K562 (cell line): Measurements from ENCODE around the gene ABCB9. TPM values are rescaled to one million over a fixed set of nuclear protein-coding genes. Genes with fewer than 3 reads are reported as not detected.

Experiments
- ATAC-seq: fragments of 200-7000 bp; cut with Tn5 transposase; 3 replicates; pipeline ENCODE4 v1.9.1; 2020; ENCODE audit warnings: moderate library complexity
- BruUV-seq: library from RNA; stranded (reverse); fragments of 400-500 nt; replicated peaks from 2 replicates; lab custom pipeline; 2021; lab: Mats Ljungman, UMichigan
- CTCF ChIA-PET: fragments of 300-600 bp; formaldehyde crosslinking; extraction: SDS; loops from one replicate; lab custom pipeline; 2021; ENCODE audit warnings: low intra/inter-chr PET ratio; lab: Yijun Ruan, JAX
- POLR2A ChIA-PET: fragments of 300-600, 350-650 bp; sonication (Branson Sonifier 250); formaldehyde crosslinking; extraction: SDS; loops from one replicate; lab custom pipeline; 2021; ENCODE audit warnings: antibody characterized with exemption, inconsistent platforms; lab: Yijun Ruan, JAX
- DNase-seq, 4 experiments: peaks; one replicate each; pipeline versions ENCODE4 v3.0.0 to v3.0.0-alpha.2; 2011 to 2018; ENCODE audit warnings: low spot score in 3 of 4, mixed read lengths in 3 of 4; ENCODE audit errors: extremely low read depth in 1 of 4
- FAIRE-seq: peaks from 2 replicates; lab custom pipeline; 2011; peaks lifted over from hg19 to GRCh38; lab: Jason Lieb, UNC
- H2AFZ ChIP-seq: 2 replicates; pipeline ENCODE4 v1.6.0; 2011; ENCODE audit warnings: low read depth, low read length, control low read depth, inconsistent platforms
- H3K27ac ChIP-seq: fragments of 200-600 bp; 3 replicates; pipeline ENCODE4 v1.8.0; 2011; ENCODE audit warnings: low read depth, mild to moderate bottlenecking, control low read depth, inconsistent platforms, low read length, moderate library complexity, mixed read lengths; ENCODE audit errors: extremely low read depth
- H3K27me3 ChIP-seq, 2 experiments: fragments of 300-600 bp in 1 of 2; 2 replicates in 1 of 2; 3 replicates in 1 of 2; pipeline versions ENCODE4 v1.6.0 to v1.8.0; 2011; ENCODE audit warnings: inconsistent platforms in 2 of 2, low read length in 2 of 2, mild to moderate bottlenecking in 1 of 2, mixed read lengths in 1 of 2, moderate library complexity in 1 of 2; ENCODE audit not compliant: control insufficient read depth in 2 of 2, insufficient read depth in 2 of 2
- H3K36me3 ChIP-seq: fragments of 300-600 bp; 3 replicates; pipeline ENCODE4 v1.8.0; 2011; ENCODE audit warnings: mild to moderate bottlenecking, low read length, inconsistent platforms; ENCODE audit not compliant: control insufficient read depth, insufficient read depth
- H3K4me1 ChIP-seq, 2 experiments: fragments of 200-600 bp in 1 of 2; replicated peaks in 1 of 2; 2 replicates in 1 of 2; 3 replicates in 1 of 2; pipeline versions ENCODE4 v1.5.1 to v1.8.0; 2011; ENCODE audit warnings: inconsistent platforms in 2 of 2, low read length in 2 of 2, mild to moderate bottlenecking in 1 of 2, mixed read lengths in 1 of 2, moderate library complexity in 1 of 2; ENCODE audit not compliant: control insufficient read depth in 2 of 2, insufficient read depth in 2 of 2
- H3K4me2 ChIP-seq: 2 replicates; pipeline ENCODE4 v1.6.1; 2011; ENCODE audit warnings: low read length, control low read depth, inconsistent platforms, mixed read lengths; ENCODE audit not compliant: insufficient read depth
- H3K4me3 ChIP-seq: fragments of 200-600 bp; sonication (generic), shearing (Covaris generic); 2 replicates; pipeline ENCODE4 v1.5.1; 2016; ENCODE audit warnings: control low read depth, inconsistent platforms
- H3K79me2 ChIP-seq: fragments of 200-600 bp; 3 replicates; pipeline ENCODE4 v1.8.0; 2011; ENCODE audit warnings: low read length, inconsistent platforms; ENCODE audit not compliant: control insufficient read depth, insufficient read depth
- H3K9ac ChIP-seq, 2 experiments: 2 replicates each; pipeline versions ENCODE4 v1.6.0 to v1.6.1; 2011; ENCODE audit warnings: low read depth in 2 of 2, low read length in 2 of 2, control low read depth in 1 of 2, inconsistent platforms in 1 of 2, mild to moderate bottlenecking in 1 of 2, mixed read lengths in 1 of 2; ENCODE audit not compliant: insufficient read depth in 1 of 2
- H3K9me1 ChIP-seq: one replicate; pipeline ENCODE4 v1.6.0; 2011; ENCODE audit warnings: inconsistent platforms, mild to moderate bottlenecking, low read length, moderate library complexity; ENCODE audit not compliant: control insufficient read depth, insufficient read depth
- H3K9me3 ChIP-seq: replicated peaks from 2 replicates; pipeline ENCODE4 v1.5.1; 2011; ENCODE audit warnings: low read depth, low read length, inconsistent platforms; ENCODE audit not compliant: control insufficient read depth, insufficient read depth
- H4K20me1 ChIP-seq: replicated peaks from 2 replicates; pipeline ENCODE4 v1.6.1; 2011; ENCODE audit warnings: low read length, inconsistent platforms, mixed read lengths; ENCODE audit not compliant: control insufficient read depth, insufficient read depth
- ADNP ChIP-seq: fragments of 200-800 bp; sonication (Bioruptor generic); IDR thresholded peaks from 2 replicates; pipeline ENCODE4 v1.6.1; 2016; ENCODE audit warnings: missing genetic modification characterization, missing compliant biosample characterization
- BCOR ChIP-seq: fragments of 450-650 bp; IDR thresholded peaks from 2 replicates; pipeline ENCODE4 v1.6.1; 2016
- FOXK2 ChIP-seq, 2 experiments: fragments of 450-650 bp; IDR thresholded peaks in 1 of 2; conservative IDR thresholded peaks in 1 of 2; 2 replicates each; pipeline ENCODE4 v1.6.1; 2016; ENCODE audit warnings: low read depth in 2 of 2, mild to moderate bottlenecking in 1 of 2
- HDGF ChIP-seq: fragments of 450-650 bp; IDR thresholded peaks from 2 replicates; pipeline ENCODE4 v1.6.1; 2016
- HOXB6 ChIP-seq: fragments of 250-450 bp; sonication (Bioruptor Pico); IDR thresholded peaks from 2 replicates; pipeline ENCODE4 v1.5.1; 2022; ENCODE audit warnings: mild to moderate bottlenecking, borderline replicate concordance
- HSF4 ChIP-seq: fragments of 250-450 bp; sonication (Bioruptor Pico); IDR thresholded peaks from 2 replicates; pipeline ENCODE4 v2.1.2; 2022; ENCODE audit warnings: mild to moderate bottlenecking, moderate library complexity, borderline replicate concordance
- RBM25 ChIP-seq: fragments of 200-400 bp; formaldehyde crosslinking; IDR thresholded peaks from 2 replicates; pipeline ENCODE4 v1.6.1; 2018; ENCODE audit warnings: low read length, low read depth, moderate library complexity; ENCODE audit not compliant: severe bottlenecking
- SMARCA5 ChIP-seq: fragments of 450-650 bp; IDR thresholded peaks from 2 replicates; pipeline ENCODE4 v1.6.1; 2016
- WGBS: fragments of 100-300 bp; shearing (Covaris generic); methylation state at CpG from one replicate; pipeline ENCODE4 v1.1.6; 2016; ENCODE audit warnings: low coverage, mixed read lengths; ENCODE audit not compliant: insufficient coverage; ENCODE audit errors: missing lambda C conversion rate; 5-methylcytosine and 5-hydroxymethylcytosine counted together
- in situ Hi-C: fragments of 300-500 bp; cut with MboI; formaldehyde crosslinking; loops from 4 replicates; pipeline ENCODE4 v1.15.0; 2018; ENCODE audit warnings: inconsistent platforms, mixed read lengths
- intact Hi-C: fragments of 100-400 bp; cut with micrococcal nuclease; formaldehyde crosslinking; loops from 2 replicates; pipeline ENCODE4 v1.14.2; 2022
- polyA plus RNA-seq, 8 experiments: library from polyadenylated mRNA; depleted of rRNA in 4 of 8; stranded (reverse) in 5 of 8; unstranded in 3 of 8; fragments of >200 nt; fragmentation: Nextera tagmentation in 2 of 8; fragmentation: Illumina TruSeq in 1 of 8; extraction: Ambion mirVana in 2 of 8; extraction: Trizol in 1 of 8; gene quantifications; 2 replicates each; pipeline versions ENCODE4 v1.2.1 to v1.2.3, GENCODE V29; 2011 to 2014; ENCODE audit warnings: inconsistent platforms in 1 of 8, missing spikeins in 1 of 8
- total RNA-seq, 7 experiments: library from RNA; depleted of rRNA in 6 of 7; stranded (reverse); fragments of >200 nt in 6 of 7; fragmentation: Illumina TruSeq in 2 of 7; extraction: Trizol in 2 of 7; gene quantifications; 2 replicates each; pipeline versions ENCODE4 v1.2.1 to v1.2.3, GENCODE V29; 2011 to 2021; ENCODE audit warnings: low replicate concordance in 1 of 7

Gene ABCB9
- total and polyA plus RNA-seq, 9 of the 15 experiments (the other 6 are each of a cell fraction or from before 2014, with no cell fraction given), result 0.20 to 12.6 (median 6.2) TPM

- ATAC-seq (no peak), DNase-seq (no peak), FAIRE-seq (no peak)
- ChIA-PET CTCF (no interaction called here), POLR2A (no interaction called here)
- Histone ChIP-seq H3K9me1 (no peaks in the 10 kb centered on the region), H4K20me1 (peaks cover 10% of the 10 kb centered on the region; the same call in 1 of the 2 replicates), H3K79me2 (peaks cover 43% of the 10 kb centered on the region), H3K36me3 (peaks cover 14% of the 10 kb centered on the region; the same call in 2 of the 3 replicates), H3K9ac (no peak overlapping the region), H3K27ac (peak overlapping the region; percentile 92; the same call in 1 of the 3 replicates), H3K4me3 (no peak overlapping the region), H3K27me3 (no peaks in the 10 kb centered on the region), H3K4me1 (peaks cover 20 to 38% of the 10 kb centered on the region in 2 experiments), H3K4me2 (no peak overlapping the region), H2AFZ (peak overlapping the region; percentile 75), H3K9me3 (no peaks in the 10 kb centered on the region)
- in situ Hi-C loops (no loop called here), intact Hi-C loops (no loop called here)
- TF ChIP-seq HOXB6 (CRISPR knock-in tag) (no peak), HSF4 (CRISPR knock-in tag) (no peak), ADNP (peak; percentile 49), FOXK2 (conservative IDR thresholded peaks at IDR 0.05 in 1 of 2, IDR thresholded peaks at IDR 0.05 in 1 of 2; ENCODE audit: low read depth in 2 of 2) (0 out of 4 replicates have a peak, but pooled peaks of 1 of the 2 experiments have one; percentile 0), BCOR (peak; percentile 78), SMARCA5 (0 out of 2 replicates have a peak, but pooled peaks have one; percentile 45), HDGF (0 out of 2 replicates have a peak, but pooled peaks have one; percentile 46), RBM25 (peak; percentile 88)
- 90% methylated on average over 7 of the region's 7 CpGs for WGBS
- no TSS peak for BruUV-seq
Observed at GRCh38 chr12:122896662-122897061, 69.6 kb downstream of the ABCB9 start.
